ENCODE measurements around the gene SLC13A2.

Gene SLC13A2

GRCh38 chr17:28470914-28471366, 2.5 kb upstream of the SLC13A2 start:
- no peak for DNase-seq

- no peak for DNase-seq
Measured at GRCh38 chr17:28471531-28472342, 1.7 kb upstream of the SLC13A2 start.

GRCh38 chr17:28472871-28473497, 460 bp upstream of the SLC13A2 start:
- no peak for DNase-seq

- no peak for DNase-seq
Measured at GRCh38 chr17:28474111-28474531, 677 bp downstream of the SLC13A2 start.

- no peak for DNase-seq
Measured at GRCh38 chr17:28475151-28475900, 1.9 kb downstream of the SLC13A2 start.

GRCh38 chr17:28476076-28476865, 2.8 kb downstream of the SLC13A2 start:
- DNase-seq: no peak

GRCh38 chr17:28477928-28478327, 4.5 kb downstream of the SLC13A2 start:
- DNase-seq: no peak

GRCh38 chr17:28478712-28479615, 5.5 kb downstream of the SLC13A2 start:
- no peak for DNase-seq

- no peak for DNase-seq
Measured at GRCh38 chr17:28480278-28480677, 6.8 kb downstream of the SLC13A2 start.

GRCh38 chr17:28480799-28481571, 7.5 kb downstream of the SLC13A2 start:
- no peak for DNase-seq

GRCh38 chr17:28482551-28483199, 9.2 kb downstream of the SLC13A2 start:
- no peak for DNase-seq

GRCh38 chr17:28484296-28484695, 10.9 kb downstream of the SLC13A2 start:
- no peak for DNase-seq

- no peak for DNase-seq
Measured at GRCh38 chr17:28485049-28485448, 11.6 kb downstream of the SLC13A2 start.

- no peak for DNase-seq
Measured at GRCh38 chr17:28487881-28488532, 14.6 kb downstream of the SLC13A2 start.

GRCh38 chr17:28488533-28489276, 15.3 kb downstream of the SLC13A2 start:
- no peak for DNase-seq

GRCh38 chr17:28491286-28491685, 17.8 kb downstream of the SLC13A2 start:
- no peak for DNase-seq

- DNase-seq: no peak
Measured at GRCh38 chr17:28491860-28492259, 18.4 kb downstream of the SLC13A2 start.

GRCh38 chr17:28492352-28493310, 19.2 kb downstream of the SLC13A2 start:
- DNase-seq: no peak
